ENCODE results near the gene HACL1.
A peak's percentile ranks its signal among the peaks of the same experiment; 100 is the strongest.

The HACL1 gene

DNA sequence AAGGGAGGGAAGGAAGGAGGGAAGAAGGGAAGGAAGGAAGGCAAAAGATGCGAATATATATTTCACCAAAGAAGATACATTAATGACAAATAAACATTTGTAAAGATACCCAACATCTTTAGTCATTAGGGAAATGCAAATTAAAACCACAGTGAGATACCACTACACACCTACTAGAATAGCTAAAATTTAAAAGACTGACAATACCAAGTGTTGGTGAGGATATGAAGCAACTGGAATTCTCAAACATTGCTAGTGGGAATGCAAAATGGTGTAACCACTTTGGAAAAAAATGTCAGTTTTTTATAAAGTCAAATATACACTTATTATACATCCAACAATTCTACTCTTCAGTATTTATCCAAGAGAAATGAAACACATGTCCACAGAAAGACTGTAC is 75.6 kb downstream of the HACL1 start:
- POLR2A ChIA-PET, result no interaction called here

DNA sequence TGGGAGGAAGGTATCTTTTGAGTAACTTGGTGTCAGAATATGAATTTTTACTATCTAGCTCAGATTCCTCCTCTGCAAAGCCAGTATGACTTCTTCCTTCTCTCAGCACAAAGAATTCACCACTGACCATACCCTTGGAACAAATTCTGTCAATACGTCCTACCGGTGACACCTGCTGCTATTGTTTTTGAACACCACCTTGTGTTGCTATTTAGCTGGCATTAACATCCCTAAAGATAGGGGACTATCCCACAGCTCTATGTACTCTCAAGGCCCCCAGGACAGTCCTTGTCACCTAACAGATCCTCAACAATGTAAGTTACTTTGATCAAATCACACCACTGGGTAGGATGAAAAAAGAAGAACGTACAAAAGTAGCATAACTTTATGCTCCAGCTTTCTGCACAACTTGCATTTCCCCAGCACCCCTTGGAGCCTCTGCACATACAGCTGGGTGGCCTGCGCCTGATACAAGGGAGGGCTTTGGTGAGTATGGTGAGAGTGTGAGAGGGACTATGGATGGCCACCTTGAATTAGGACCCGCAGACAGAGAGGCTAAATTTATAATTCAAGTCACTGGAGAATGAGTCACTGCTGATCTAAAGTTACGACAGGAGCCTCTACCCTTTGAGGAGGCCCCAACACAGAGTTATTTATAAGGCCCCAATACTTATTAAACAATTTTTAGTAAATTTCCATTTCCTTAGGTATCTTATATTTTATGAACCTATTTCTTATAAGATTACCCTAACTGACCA is 77.5 kb downstream of the HACL1 start:
- Histone ChIP-seq H3K36me3 (ENCODE audit: control insufficient read depth in 2 of 2, insufficient read depth in 1 of 2, low read length in 2 of 2) (no peaks in the 10 kb centered on the region), H3K27ac (ENCODE audit: extremely low read depth, low read depth, low read length) (no peak overlapping the region), H3K9me3 (ENCODE audit: control insufficient read depth, insufficient read depth, low read depth, low read length) (no peaks in the 10 kb centered on the region), H3K4me1 (ENCODE audit: control insufficient read depth, insufficient read depth, low read length) (no peaks in the 10 kb centered on the region), H3K4me3 (ENCODE audit: low read depth, low read length) (no peak overlapping the region)
- TF ChIP-seq ZNF335 (tag by site-specific recombination; conservative IDR thresholded peaks at IDR 0.05), result peak; percentile 46; the same call in 1 of the 2 replicates
- TF ChIP-seq ZNF202 (tag by site-specific recombination; IDR thresholded peaks at IDR 0.05; ENCODE audit: borderline replicate concordance), result no peak
- POLR2A ChIA-PET, result no interaction called here
- CTCF ChIA-PET, result interaction anchor here (0.5 kb wide), 1 partner anchor 193 kb away, joined by 6 read pairs; no protein-coding TSS in a partner anchor

More for the DNA sequence above, 75.6 kb downstream of the HACL1 start:
- no peak for TF ChIP-seq ZNF660 (tag by site-specific recombination; IDR thresholded peaks at IDR 0.05)
- peak; percentile 93 for TF ChIP-seq ZNF184 (tag by site-specific recombination; IDR thresholded peaks at IDR 0.05)
- no peak for TF ChIP-seq ZFHX2 (tag by site-specific recombination; conservative IDR thresholded peaks at IDR 0.05)
- no peak for TF ChIP-seq ZNF394 (tag by site-specific recombination; IDR thresholded peaks at IDR 0.05; ENCODE audit: borderline replicate concordance)
- no peak for TF ChIP-seq ZNF549 (tag by site-specific recombination; IDR thresholded peaks at IDR 0.05)
- CTCF ChIA-PET, result interaction anchor here (0.6 to 0.8 kb wide), 2 partner anchors 34 to 108 kb away, joined by 3 to 5 read pairs; no protein-coding TSS in a partner anchor
- Histone ChIP-seq H3K9me3 (ENCODE audit: control insufficient read depth, insufficient read depth, low read depth, low read length) (no peaks in the 10 kb centered on the region), H3K36me3 (ENCODE audit: control insufficient read depth in 2 of 2, insufficient read depth in 1 of 2, low read length in 2 of 2) (no peaks in the 10 kb centered on the region), H3K4me3 (ENCODE audit: low read depth, low read length) (no peak overlapping the region), H3K27ac (ENCODE audit: extremely low read depth, low read depth, low read length) (no peak overlapping the region), H3K4me1 (ENCODE audit: control insufficient read depth, insufficient read depth, low read length) (no peaks in the 10 kb centered on the region)

DNA sequence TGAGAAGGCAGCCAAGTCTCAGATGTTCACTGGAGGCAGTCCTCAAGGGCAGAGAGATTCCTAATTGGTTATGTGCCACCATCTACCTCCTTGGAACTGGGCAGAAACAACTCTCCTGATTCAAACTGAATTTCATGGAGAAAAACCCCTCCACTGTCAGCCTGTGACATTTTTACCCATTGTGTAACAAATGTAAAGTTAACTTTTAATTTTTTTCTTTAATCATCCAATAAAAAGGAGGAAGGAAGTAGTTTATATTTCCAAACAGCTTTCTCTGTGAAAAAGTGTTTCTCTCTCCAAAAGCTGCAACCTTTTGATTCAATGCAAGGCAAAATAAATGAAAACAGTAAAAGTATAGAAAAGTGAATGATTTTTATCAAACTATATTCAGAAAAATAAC is 79.4 kb downstream of the HACL1 start:
- Histone ChIP-seq H3K36me3 (ENCODE audit: control insufficient read depth in 2 of 2, insufficient read depth in 1 of 2, low read length in 2 of 2) (no peaks in the 10 kb centered on the region), H3K4me3 (ENCODE audit: low read depth, low read length) (no peak overlapping the region), H3K27ac (ENCODE audit: extremely low read depth, low read depth, low read length) (no peak overlapping the region), H3K4me1 (ENCODE audit: control insufficient read depth, insufficient read depth, low read length) (no peaks in the 10 kb centered on the region), H3K9me3 (ENCODE audit: control insufficient read depth, insufficient read depth, low read depth, low read length) (no peaks in the 10 kb centered on the region)
- ChIA-PET POLR2A (no interaction called here), CTCF (no interaction called here)
- TF ChIP-seq TCF7L2 (IDR thresholded peaks at IDR 0.05; ENCODE audit: borderline replicate concordance, low read depth, low read length) (no peak), MEIS1 (CRISPR knock-in tag; IDR thresholded peaks at IDR 0.05; ENCODE audit: borderline replicate concordance) (no peak), ZNF610 (tag by site-specific recombination; IDR thresholded peaks at IDR 0.05; ENCODE audit: borderline replicate concordance) (no peak), ZNF629 (tag by site-specific recombination; IDR thresholded peaks at IDR 0.05) (no peak), BCL11B (tag by site-specific recombination; IDR thresholded peaks at IDR 0.05; ENCODE audit: low read depth) (no peak), ZNF677 (tag by site-specific recombination; IDR thresholded peaks at IDR 0.05) (no peak), ZNF670 (tag by site-specific recombination; IDR thresholded peaks at IDR 0.05; ENCODE audit: low read depth) (no peak), ZNF555 (tag by site-specific recombination; conservative IDR thresholded peaks at IDR 0.05) (no peak), ZNF157 (tag by site-specific recombination; IDR thresholded peaks at IDR 0.05) (no peak), ZNF302 (tag by site-specific recombination; IDR thresholded peaks at IDR 0.05; ENCODE audit: low read depth) (no peak)
- TF ChIP-seq, protein P1, sequence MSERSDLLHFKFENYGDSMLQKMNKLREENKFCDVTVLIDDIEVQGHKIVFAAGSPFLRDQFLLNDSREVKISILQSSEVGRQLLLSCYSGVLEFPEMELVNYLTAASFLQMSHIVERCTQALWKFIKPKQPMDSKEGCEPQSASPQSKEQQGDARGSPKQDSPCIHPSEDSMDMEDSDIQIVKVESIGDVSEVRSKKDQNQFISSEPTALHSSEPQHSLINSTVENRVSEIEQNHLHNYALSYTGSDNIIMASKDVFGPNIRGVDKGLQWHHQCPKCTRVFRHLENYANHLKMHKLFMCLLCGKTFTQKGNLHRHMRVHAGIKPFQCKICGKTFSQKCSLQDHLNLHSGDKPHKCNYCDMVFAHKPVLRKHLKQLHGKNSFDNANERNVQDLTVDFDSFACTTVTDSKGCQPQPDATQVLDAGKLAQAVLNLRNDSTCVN (tag by site-specific recombination; optimal IDR thresholded peaks at IDR 0.05), result no peak
- TF ChIP-seq, protein P2, sequence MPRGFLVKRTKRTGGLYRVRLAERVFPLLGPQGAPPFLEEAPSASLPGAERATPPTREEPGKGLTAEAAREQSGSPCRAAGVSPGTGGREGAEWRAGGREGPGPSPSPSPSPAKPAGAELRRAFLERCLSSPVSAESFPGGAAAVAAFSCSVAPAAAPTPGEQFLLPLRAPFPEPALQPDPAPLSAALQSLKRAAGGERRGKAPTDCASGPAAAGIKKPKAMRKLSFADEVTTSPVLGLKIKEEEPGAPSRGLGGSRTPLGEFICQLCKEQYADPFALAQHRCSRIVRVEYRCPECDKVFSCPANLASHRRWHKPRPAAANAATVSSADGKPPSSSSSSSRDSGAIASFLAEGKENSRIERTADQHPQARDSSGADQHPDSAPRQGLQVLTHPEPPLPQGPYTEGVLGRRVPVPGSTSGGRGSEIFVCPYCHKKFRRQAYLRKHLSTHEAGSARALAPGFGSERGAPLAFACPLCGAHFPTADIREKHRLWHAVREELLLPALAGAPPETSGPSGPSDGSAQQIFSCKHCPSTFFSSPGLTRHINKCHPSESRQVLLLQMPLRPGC (tag by site-specific recombination; IDR thresholded peaks at IDR 0.05), result no peak
- TF ChIP-seq, protein P3, sequence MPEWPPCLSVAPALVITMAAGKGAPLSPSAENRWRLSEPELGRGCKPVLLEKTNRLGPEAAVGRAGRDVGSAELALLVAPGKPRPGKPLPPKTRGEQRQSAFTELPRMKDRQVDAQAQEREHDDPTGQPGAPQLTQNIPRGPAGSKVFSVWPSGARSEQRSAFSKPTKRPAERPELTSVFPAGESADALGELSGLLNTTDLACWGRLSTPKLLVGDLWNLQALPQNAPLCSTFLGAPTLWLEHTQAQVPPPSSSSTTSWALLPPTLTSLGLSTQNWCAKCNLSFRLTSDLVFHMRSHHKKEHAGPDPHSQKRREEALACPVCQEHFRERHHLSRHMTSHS (tag by site-specific recombination; IDR thresholded peaks at IDR 0.05), result no peak
- TF ChIP-seq, protein P4, sequence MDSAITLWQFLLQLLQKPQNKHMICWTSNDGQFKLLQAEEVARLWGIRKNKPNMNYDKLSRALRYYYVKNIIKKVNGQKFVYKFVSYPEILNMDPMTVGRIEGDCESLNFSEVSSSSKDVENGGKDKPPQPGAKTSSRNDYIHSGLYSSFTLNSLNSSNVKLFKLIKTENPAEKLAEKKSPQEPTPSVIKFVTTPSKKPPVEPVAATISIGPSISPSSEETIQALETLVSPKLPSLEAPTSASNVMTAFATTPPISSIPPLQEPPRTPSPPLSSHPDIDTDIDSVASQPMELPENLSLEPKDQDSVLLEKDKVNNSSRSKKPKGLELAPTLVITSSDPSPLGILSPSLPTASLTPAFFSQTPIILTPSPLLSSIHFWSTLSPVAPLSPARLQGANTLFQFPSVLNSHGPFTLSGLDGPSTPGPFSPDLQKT (IDR thresholded peaks at IDR 0.05; ENCODE audit: borderline replicate concordance, low read depth, low read length), result no peak
- TF ChIP-seq, protein P5, sequence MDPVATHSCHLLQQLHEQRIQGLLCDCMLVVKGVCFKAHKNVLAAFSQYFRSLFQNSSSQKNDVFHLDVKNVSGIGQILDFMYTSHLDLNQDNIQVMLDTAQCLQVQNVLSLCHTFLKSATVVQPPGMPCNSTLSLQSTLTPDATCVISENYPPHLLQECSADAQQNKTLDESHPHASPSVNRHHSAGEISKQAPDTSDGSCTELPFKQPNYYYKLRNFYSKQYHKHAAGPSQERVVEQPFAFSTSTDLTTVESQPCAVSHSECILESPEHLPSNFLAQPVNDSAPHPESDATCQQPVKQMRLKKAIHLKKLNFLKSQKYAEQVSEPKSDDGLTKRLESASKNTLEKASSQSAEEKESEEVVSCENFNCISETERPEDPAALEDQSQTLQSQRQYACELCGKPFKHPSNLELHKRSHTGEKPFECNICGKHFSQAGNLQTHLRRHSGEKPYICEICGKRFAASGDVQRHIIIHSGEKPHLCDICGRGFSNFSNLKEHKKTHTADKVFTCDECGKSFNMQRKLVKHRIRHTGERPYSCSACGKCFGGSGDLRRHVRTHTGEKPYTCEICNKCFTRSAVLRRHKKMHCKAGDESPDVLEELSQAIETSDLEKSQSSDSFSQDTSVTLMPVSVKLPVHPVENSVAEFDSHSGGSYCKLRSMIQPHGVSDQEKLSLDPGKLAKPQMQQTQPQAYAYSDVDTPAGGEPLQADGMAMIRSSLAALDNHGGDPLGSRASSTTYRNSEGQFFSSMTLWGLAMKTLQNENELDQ (tag by site-specific recombination; IDR thresholded peaks at IDR 0.05; ENCODE audit: low read depth), result no peak

Measured in HEK293 (cell line).